DMS 273 (cell line): Measurements from ENCODE around the gene C5orf63.
"Not testable (repeated sequence)": the region's sequence is repeated elsewhere in the genome, so short reads cannot be mapped to it uniquely, and the experiment has no call there.

ENCODE experiments used
- DNase-seq: peaks from one replicate; lab custom pipeline; 2025; ENCODE audit not compliant: unreplicated experiment; lab: John Stamatoyannopoulos, UW

The C5orf63 gene

DNA sequence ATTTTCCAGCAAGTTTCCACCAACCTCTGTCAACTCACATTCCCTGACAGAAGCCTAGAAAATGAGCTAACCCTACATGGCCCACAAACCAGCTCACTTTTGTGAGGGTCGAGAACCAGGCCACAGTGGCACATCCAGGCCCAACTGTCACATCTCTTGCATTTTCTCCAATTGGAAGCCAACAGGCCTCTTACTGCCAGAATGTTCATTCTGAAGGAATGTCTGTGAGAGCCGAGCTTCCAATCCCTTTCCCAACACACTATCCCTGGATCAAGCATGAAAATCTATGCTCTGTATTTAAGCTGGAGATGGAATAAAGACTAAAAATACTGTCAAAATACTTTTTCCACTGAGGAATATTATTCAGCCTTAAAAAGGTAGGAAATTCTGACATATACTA lies 62.9 kb downstream of the C5orf63 start:
- DNase-seq = no peak

DNA sequence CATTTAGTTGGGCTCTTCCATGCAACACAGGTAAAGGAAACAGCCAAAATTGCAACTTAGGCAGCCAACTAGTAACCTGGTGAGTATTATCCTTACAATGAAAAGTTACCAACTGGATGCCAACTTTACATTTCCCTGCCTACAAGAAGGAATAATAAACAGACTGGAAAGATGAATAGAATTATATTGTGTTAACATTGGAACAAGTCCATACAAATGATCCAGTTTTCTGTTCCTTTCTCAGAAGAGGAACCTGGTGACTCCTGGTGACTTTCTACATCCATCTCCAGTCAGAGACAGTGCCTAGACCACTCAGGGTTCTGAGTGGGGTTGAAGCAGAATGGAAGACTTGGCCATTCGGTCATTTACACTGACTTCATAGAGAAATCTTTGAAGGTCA lies 63.5 kb downstream of the C5orf63 start:
- no peak for DNase-seq

DNA sequence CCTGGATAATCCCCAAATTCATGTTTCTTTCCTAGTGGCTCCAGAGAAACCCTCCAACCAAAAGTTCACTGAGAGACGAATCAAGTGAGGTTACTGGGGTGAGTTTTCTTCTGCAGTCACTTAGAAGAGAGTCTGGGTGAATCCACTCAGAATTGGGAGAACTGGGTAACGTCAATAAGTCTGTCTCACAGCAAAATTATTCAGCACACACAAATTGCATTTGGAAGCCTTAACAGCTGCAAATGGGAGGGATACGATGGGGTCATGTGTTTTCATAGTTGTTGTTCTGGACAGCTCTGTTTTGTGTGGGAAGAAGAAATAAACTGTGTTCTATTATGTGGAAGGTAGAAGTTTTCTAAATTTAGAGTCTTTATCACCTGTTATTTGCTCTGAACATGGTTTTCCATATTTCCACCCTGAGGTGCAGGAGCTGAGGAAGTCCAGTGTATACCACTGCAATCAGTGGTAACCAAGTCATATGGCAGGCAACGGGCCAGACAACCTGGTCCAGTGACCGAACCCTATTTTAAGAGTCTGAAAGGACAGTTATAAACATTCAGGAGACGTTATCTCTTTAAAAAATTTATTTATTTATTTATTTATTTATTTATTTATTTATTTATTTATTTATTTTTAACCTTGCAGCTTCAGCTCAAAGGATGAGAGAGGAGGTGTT lies 64.9 kb downstream of the C5orf63 start:
- DNase-seq = no peak

- DNase-seq = no peak
Observed at GRCh38 chr5:127007522-127007921, 65.8 kb downstream of the C5orf63 start.

- DNase-seq = no peak
Observed at GRCh38 chr5:127006744-127007143, 66.6 kb downstream of the C5orf63 start.

- DNase-seq = not testable (repeated sequence)
Observed at GRCh38 chr5:127005282-127005681, 68.0 kb downstream of the C5orf63 start.

- DNase-seq = no peak
Observed at GRCh38 chr5:127004721-127005120, 68.6 kb downstream of the C5orf63 start.

DNA sequence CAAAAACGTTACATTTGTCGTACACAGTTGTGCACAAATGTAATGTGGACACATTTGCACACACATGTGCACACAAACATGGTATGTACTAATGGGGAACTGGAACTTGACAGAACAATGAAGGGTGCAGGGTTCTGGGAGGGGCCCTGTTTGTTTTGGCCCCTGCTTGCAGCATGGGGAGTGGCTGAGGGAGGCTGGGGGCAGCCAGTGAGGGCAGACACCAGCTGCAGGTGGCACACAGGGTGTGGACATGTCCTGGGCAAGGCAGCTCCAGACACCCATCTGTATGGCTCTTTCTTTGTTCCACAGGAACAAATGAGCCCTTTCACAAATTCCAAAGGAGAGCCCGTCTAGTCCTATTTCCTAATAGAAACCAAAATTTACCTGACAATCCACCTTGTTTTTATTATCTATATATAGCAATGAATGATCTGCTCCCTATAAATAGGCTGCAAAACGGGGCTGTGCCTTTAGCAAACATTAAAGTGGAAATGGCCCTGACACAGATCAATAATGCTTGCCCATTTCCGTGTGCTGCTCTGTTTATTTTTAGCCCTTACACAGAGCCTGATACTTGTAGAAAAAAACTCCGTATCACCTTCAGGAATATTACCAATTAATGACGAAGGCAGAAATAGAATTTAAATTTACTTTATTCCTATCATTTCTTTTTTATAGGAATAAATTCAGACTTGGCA lies 69.4 kb downstream of the C5orf63 start:
- no peak for DNase-seq

- DNase-seq = no peak
Observed at GRCh38 chr5:127002390-127002789, 70.9 kb downstream of the C5orf63 start.

DNA sequence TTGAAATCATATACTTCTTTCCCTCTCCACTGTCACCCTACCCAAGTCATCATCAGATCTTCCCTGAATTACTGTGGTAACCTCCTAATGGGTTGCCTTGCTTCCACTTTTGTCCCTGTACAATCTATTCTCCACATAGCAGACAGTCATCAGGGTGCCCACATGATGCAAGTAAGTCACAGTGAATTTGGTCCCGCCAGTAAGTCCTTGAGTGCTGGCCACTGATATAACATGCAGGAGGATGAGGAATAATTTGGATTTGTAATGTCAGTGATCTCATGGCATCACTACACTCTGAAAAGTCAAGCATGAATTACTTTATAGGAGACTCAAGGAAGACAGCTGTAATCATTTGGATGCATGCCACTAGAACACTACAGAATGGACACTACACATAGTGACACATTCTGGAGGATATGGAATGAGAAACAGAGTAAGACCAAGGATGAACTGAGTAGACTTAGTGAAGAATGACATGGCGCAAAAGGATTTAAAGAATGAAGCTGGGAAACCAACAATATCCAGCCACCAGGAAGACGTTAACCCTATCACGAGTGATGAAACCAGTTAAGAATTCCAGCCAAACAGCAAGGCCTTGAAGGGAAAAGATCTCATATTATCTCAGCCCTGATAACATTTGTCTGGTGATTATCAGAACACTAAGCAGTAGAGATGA lies 71.5 kb downstream of the C5orf63 start:
- DNase-seq = peak; percentile 39
